DOHH2 (cell line): ENCODE measurements around the gene TDRD9.

Experiments
- H3F3A ChIP-seq: fragments of 200-600 bp; sonication (generic), shearing (Covaris generic); 2 replicates; pipeline ENCODE4 v1.6.0; 2016; ENCODE audit warnings: antibody characterized with exemption, mild to moderate bottlenecking; ENCODE audit not compliant: control insufficient read depth, insufficient read depth
- H3K27ac ChIP-seq: fragments of 200-600 bp; sonication (generic); 2 replicates; pipeline ENCODE4 v1.5.1; 2014; ENCODE audit warnings: low read depth, mild to moderate bottlenecking, low read length, moderate library complexity
- H3K27me3 ChIP-seq: fragments of 200-600 bp; sonication (generic); 2 replicates; pipeline ENCODE4 v1.6.1; 2014; ENCODE audit warnings: mild to moderate bottlenecking, low read length, mixed read lengths; ENCODE audit not compliant: control insufficient read depth
- H3K36me3 ChIP-seq: fragments of 200-600 bp; sonication (generic); 2 replicates; pipeline ENCODE4 v1.6.1; 2014; ENCODE audit warnings: mild to moderate bottlenecking, low read length, moderate library complexity, mixed read lengths; ENCODE audit not compliant: control insufficient read depth
- H3K4me1 ChIP-seq: fragments of 200-600 bp; sonication (generic); 2 replicates; pipeline ENCODE4 v1.6.1; 2014; ENCODE audit warnings: mild to moderate bottlenecking, low read length, mixed read lengths; ENCODE audit not compliant: control insufficient read depth
- H3K4me2 ChIP-seq: fragments of 200-600 bp; sonication (generic); 2 replicates; pipeline ENCODE4 v1.6.0; 2014; ENCODE audit warnings: mild to moderate bottlenecking, low read length, moderate library complexity
- H3K4me3 ChIP-seq: fragments of 200-600 bp; sonication (generic); 2 replicates; pipeline ENCODE4 v1.5.1; 2014; ENCODE audit warnings: mild to moderate bottlenecking, low read length, mixed read lengths
- H3K79me2 ChIP-seq: fragments of 200-600 bp; sonication (generic); 2 replicates; pipeline ENCODE4 v1.6.1; 2014; ENCODE audit warnings: mild to moderate bottlenecking, low read length, mixed read lengths; ENCODE audit not compliant: control insufficient read depth
- H3K9me2 ChIP-seq: fragments of 200-600 bp; sonication (generic); replicated peaks from 2 replicates; pipeline ENCODE4 v1.6.1; 2014; ENCODE audit warnings: mild to moderate bottlenecking, low read length, mixed read lengths; ENCODE audit not compliant: control insufficient read depth
- H3K9me3 ChIP-seq: fragments of 200-600 bp; sonication (generic); 2 replicates; pipeline ENCODE4 v1.6.1; 2014; ENCODE audit warnings: antibody characterized with exemption, low read length, mixed read lengths; ENCODE audit not compliant: control insufficient read depth, insufficient read depth
- H4K20me1 ChIP-seq: fragments of 200-600 bp; sonication (generic); 2 replicates; pipeline ENCODE4 v1.6.0; 2014; ENCODE audit warnings: low read depth, mild to moderate bottlenecking, antibody characterized with exemption, low read length, moderate library complexity; ENCODE audit not compliant: control insufficient read depth, insufficient read depth
- EZH2phosphoT487 ChIP-seq: fragments of 200-600 bp; sonication (generic); IDR thresholded peaks from 2 replicates; pipeline ENCODE4 v1.6.1; 2017; ENCODE audit warnings: borderline replicate concordance, mild to moderate bottlenecking, antibody characterized with exemption, low read length, moderate library complexity, mixed read lengths
- TF ChIP-seq, protein P1 (sequence below): fragments of 200-600 bp; sonication (generic); IDR thresholded peaks from one replicate; pipeline ENCODE4 v1.5.1; 2014; ENCODE audit warnings: antibody characterized with exemption, mild to moderate bottlenecking, low read depth, low read length; ENCODE audit not compliant: poor library complexity, severe bottlenecking

Gene TDRD9

DNA sequence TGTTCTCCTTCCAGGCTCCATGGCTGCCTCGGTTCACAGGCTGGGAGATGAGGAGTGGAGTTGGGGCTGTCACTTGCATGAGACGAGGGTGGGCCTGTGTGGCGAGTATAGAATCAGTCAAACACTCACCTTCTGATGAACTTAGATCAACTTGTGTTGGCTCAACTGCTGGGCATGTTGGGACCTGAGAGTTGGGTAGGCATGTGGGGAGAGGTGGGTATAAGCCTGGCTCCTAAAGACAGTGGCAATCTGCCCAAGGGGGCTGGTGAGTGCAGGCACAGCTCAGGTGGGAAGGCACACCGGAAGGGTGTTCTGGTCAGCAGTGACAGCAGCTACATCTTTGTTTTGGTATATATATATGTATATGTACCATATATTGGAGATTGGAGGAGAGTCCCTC lies 30.1 kb upstream of the TDRD9 start:
- H3K9me2 ChIP-seq: no peaks in the 10 kb centered on the region
- H3K27me3 ChIP-seq: no peaks in the 10 kb centered on the region
- H3K4me1 ChIP-seq: no peaks in the 10 kb centered on the region
- TF ChIP-seq EZH2phosphoT487: no peak
- TF ChIP-seq, protein P1, sequence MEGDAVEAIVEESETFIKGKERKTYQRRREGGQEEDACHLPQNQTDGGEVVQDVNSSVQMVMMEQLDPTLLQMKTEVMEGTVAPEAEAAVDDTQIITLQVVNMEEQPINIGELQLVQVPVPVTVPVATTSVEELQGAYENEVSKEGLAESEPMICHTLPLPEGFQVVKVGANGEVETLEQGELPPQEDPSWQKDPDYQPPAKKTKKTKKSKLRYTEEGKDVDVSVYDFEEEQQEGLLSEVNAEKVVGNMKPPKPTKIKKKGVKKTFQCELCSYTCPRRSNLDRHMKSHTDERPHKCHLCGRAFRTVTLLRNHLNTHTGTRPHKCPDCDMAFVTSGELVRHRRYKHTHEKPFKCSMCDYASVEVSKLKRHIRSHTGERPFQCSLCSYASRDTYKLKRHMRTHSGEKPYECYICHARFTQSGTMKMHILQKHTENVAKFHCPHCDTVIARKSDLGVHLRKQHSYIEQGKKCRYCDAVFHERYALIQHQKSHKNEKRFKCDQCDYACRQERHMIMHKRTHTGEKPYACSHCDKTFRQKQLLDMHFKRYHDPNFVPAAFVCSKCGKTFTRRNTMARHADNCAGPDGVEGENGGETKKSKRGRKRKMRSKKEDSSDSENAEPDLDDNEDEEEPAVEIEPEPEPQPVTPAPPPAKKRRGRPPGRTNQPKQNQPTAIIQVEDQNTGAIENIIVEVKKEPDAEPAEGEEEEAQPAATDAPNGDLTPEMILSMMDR: no peak
- no peaks in the 10 kb centered on the region for H4K20me1 ChIP-seq
- no peaks in the 10 kb centered on the region for H3K36me3 ChIP-seq
- no peaks in the 10 kb centered on the region for H3F3A ChIP-seq
- no peak overlapping the region for H3K27ac ChIP-seq
- H3K4me3 ChIP-seq: no peak overlapping the region
- H3K4me2 ChIP-seq: no peak overlapping the region
- no peaks in the 10 kb centered on the region for H3K79me2 ChIP-seq
- H3K9me3 ChIP-seq: no peaks in the 10 kb centered on the region

DNA sequence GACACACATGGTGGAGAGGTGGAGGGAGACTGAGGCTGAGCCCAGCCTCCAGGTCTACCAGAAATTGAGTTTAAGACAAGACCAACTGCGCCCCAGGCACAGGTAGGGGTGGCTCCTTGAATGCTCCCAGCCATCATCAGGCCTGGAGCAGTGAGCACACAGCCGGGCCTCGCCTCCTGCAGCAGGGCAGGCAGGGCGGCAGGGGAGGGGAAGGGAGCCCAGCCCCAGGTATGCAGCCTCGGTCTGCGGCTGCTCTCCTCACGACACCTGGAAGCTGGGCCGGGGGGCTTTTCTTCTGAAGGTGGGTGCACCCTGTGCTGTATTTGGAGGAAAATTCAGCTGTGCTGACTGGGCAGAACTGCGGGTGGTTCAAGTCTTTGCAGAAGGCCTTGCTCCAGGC lies 29.5 kb upstream of the TDRD9 start:
- H3K27me3 ChIP-seq: no peaks in the 10 kb centered on the region
- no peaks in the 10 kb centered on the region for H4K20me1 ChIP-seq
- H3K9me2 ChIP-seq: no peaks in the 10 kb centered on the region
- H3K36me3 ChIP-seq: no peaks in the 10 kb centered on the region
- H3K79me2 ChIP-seq: no peaks in the 10 kb centered on the region
- no peak overlapping the region for H3K4me3 ChIP-seq
- H3F3A ChIP-seq: no peaks in the 10 kb centered on the region
- no peaks in the 10 kb centered on the region for H3K4me1 ChIP-seq
- H3K9me3 ChIP-seq: no peaks in the 10 kb centered on the region
- no peak overlapping the region for H3K4me2 ChIP-seq
- H3K27ac ChIP-seq: no peak overlapping the region
- TF ChIP-seq, protein P1: no peak
- no peak for TF ChIP-seq EZH2phosphoT487

DNA sequence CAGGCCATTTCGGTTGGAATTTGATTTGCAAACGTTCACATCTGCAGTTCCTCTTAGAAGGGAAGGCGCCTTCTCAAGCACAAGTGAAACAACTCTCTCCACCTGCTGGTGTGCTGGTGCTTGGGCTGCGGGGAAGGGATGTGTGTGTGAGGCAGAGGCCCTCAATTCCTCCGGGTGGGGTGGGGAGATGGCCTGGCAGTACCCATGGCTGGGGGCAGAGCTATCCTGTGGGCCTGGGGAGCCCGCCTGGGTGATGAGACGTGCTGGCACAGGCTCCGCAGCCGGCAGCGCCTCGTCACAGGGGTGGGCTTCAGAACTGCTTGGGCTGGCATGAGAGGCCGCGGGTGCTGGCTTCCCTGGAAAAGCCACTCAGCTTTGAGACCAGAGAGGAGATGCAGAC lies 28.9 kb upstream of the TDRD9 start:
- Histone ChIP-seq H3K9me3 (no peaks in the 10 kb centered on the region), H3K4me3 (no peak overlapping the region), H3K79me2 (no peaks in the 10 kb centered on the region), H3K9me2 (no peaks in the 10 kb centered on the region), H3K36me3 (no peaks in the 10 kb centered on the region), H3K27me3 (no peaks in the 10 kb centered on the region), H3K4me2 (no peak overlapping the region), H4K20me1 (no peaks in the 10 kb centered on the region), H3K4me1 (no peaks in the 10 kb centered on the region), H3F3A (no peaks in the 10 kb centered on the region), H3K27ac (no peak overlapping the region)
- no peak for TF ChIP-seq EZH2phosphoT487
- TF ChIP-seq, protein P1: no peak

DNA sequence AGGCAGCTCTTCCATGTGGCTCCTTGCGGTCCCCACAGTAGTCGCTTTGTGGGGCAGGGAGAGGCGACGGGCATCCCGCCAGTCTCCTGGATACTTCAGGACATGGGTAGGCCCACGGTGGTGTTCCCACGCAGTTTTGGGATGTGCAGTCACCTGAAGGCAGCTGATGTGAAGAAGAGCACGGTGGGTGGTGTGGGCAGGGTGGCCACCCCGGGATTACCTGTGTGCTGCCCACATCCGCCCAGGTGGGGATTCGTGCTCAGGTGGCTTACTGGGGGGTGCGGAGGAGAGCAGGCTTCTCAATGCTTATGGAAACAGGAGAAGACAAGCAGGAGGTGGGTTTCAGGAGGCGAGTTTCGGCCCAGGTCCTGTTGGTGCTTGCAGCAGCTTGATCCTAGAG lies 28.4 kb upstream of the TDRD9 start:
- Histone ChIP-seq H3K36me3 (no peaks in the 10 kb centered on the region), H3F3A (peaks cover 2% of the 10 kb centered on the region; the same call in 1 of the 2 replicates), H3K27me3 (no peaks in the 10 kb centered on the region), H3K27ac (no peak overlapping the region), H4K20me1 (no peaks in the 10 kb centered on the region), H3K4me1 (no peaks in the 10 kb centered on the region), H3K9me3 (no peaks in the 10 kb centered on the region), H3K4me3 (no peak overlapping the region), H3K4me2 (no peak overlapping the region), H3K9me2 (no peaks in the 10 kb centered on the region), H3K79me2 (no peaks in the 10 kb centered on the region)
- TF ChIP-seq, protein P1: no peak
- no peak for TF ChIP-seq EZH2phosphoT487
